BE2C (cell line): ENCODE results near the gene F7.
"Not testable (repeated sequence)": the region's sequence is repeated elsewhere in the genome, so short reads cannot be mapped to it uniquely, and the experiment has no call there.

Experiments used
- DNase-seq: peaks from one replicate; pipeline ENCODE4 v3.0.0-alpha.2; 2020
- H3K27me3 ChIP-seq: fragments of 250-450 bp; sonication (Bioruptor Pico); 2 replicates; pipeline ENCODE4 v1.5.1; 2020; ENCODE audit warnings: mild to moderate bottlenecking
- H3K36me3 ChIP-seq: fragments of 250-450 bp; sonication (Bioruptor Pico); 2 replicates; pipeline ENCODE4 v1.5.1; 2020; ENCODE audit warnings: mild to moderate bottlenecking
- H3K4me1 ChIP-seq: fragments of 250-450 bp; sonication (Bioruptor Pico); 2 replicates; pipeline ENCODE4 v1.5.1; 2020
- H3K4me3 ChIP-seq: 2 replicates; pipeline ENCODE4 v1.5.1; 2011; ENCODE audit warnings: low read depth, low read length
- H3K9me3 ChIP-seq: fragments of 250-450 bp; sonication (Bioruptor Pico); 2 replicates; pipeline ENCODE4 v1.5.1; 2020
- CTCF ChIP-seq: IDR thresholded peaks from 2 replicates; pipeline ENCODE4 v1.5.1; 2012; ENCODE audit warnings: mild to moderate bottlenecking, low read depth, low read length

The F7 gene

DNA sequence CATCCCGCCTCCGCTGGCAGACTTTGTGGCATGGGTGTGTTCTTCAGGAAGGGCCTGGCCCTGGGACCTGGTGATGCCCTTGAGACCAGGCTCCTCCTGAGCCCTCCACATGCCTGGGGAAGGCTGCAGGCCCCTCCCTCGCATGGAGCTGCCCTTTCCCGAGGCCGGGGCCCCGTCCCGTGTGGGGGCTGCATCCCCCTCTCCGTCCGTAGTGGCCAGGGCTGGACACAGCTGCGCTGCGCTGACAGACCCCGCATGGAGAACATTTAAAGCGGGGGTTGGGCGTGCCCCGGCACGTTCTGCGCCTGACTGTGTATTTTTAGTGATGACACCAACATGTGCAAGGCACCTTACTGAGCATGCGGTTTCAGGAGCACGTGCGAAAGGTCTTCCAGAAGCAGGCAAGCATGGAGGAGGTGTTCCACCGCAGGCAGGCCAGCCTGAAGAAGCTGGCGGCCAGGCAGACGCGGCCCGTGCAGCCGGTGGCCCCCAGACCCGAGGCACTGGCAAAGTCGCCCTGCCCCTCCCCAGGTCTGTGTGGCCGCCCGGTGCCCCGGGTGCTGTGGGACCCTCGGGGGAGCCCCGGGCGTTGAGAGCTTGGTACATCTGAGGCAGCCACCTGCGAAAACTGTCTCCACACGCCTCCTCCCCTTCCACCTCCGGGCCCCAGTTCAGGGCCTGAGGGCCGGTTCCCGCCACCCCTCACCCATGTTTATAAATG lies 28.8 kb upstream of the F7 start:
- no peak for TF ChIP-seq CTCF
- peaks cover 15% of the 10 kb centered on the region for H3K36me3 ChIP-seq
- no peaks in the 10 kb centered on the region for H3K9me3 ChIP-seq

DNA sequence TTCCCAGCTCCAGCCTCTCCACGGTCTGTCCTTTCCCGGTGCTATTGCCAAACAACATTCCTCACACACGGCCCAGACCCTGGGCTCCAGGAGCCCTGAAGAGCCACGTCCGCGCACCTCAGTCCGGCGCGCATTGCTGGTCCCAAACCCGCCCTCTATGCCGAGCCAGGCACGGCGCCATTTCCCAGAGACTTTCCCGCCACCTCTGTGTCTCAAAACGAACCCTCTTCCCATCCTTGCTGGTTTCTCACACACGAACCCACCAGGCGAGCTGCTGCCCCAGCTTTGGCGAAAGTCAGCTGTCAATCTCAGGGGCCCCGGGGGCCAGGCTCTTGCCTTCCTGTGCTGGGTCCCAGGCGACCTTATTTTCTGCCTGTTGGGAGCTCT lies 28.0 kb upstream of the F7 start:
- no peak overlapping the region for H3K4me3 ChIP-seq
- no peaks in the 10 kb centered on the region for H3K9me3 ChIP-seq
- peaks cover 15% of the 10 kb centered on the region for H3K36me3 ChIP-seq
- no peaks in the 10 kb centered on the region for H3K4me1 ChIP-seq
- TF ChIP-seq CTCF: no peak
- H3K27me3 ChIP-seq: no peaks in the 10 kb centered on the region
- DNase-seq: no peak

More for the DNA sequence above, 28.8 kb upstream of the F7 start:
- DNase-seq: peak; percentile 10
- H3K4me3 ChIP-seq: no peak overlapping the region
- no peaks in the 10 kb centered on the region for H3K27me3 ChIP-seq
- H3K4me1 ChIP-seq: no peaks in the 10 kb centered on the region; the same call in 1 of the 2 replicates

DNA sequence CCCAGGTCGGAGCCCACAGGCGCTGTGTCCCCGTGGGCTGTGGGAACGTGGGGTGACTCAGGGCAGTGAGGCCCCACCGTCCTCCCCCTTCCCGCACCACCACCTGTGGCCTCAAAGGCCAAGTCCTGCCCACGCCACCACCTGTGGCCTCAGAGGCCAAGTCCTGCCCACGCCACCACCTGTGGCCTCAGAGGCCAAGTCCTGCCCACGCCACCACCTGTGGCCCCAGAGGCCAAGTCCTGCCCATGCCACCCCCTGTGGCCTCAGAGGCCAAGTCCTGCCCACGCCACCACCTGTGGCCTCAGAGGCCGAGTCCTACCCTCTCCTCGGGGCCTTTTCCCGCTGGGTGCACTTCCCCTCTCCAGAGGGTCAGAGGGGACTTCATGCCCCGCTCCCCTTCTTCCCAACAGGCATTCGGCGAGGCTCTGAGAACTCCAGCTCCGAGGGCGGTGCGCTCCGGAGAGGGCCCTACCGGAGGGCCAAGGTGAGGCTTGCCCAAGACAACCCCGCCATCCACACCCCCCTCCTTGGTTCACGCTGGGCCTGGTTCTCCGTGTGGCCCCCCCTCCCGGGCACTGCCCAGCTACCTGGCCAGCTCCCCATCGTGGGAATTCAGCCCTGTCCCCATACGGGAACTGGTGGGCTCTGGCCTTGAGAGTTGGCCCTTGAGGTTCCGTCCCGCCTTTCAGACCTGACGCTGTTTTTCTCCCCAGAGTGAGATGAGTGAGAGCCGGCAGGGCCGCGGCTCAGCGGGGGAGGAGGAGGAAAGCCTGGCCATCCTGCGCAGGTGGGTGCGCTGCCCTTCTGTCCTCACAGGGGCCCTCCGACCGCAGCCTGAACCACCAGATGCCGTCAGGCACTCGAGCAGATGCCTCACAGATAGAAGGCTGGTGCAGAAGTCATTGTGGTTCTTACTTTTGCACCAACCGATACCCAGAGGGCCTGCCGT lies 27.4 kb upstream of the F7 start:
- H3K36me3 ChIP-seq: peaks cover 14% of the 10 kb centered on the region
- no peaks in the 10 kb centered on the region for H3K4me1 ChIP-seq
- TF ChIP-seq CTCF: no peak
- no peaks in the 10 kb centered on the region for H3K9me3 ChIP-seq
- peak; percentile 15 for DNase-seq
- no peak overlapping the region for H3K4me3 ChIP-seq
- no peaks in the 10 kb centered on the region for H3K27me3 ChIP-seq

DNA sequence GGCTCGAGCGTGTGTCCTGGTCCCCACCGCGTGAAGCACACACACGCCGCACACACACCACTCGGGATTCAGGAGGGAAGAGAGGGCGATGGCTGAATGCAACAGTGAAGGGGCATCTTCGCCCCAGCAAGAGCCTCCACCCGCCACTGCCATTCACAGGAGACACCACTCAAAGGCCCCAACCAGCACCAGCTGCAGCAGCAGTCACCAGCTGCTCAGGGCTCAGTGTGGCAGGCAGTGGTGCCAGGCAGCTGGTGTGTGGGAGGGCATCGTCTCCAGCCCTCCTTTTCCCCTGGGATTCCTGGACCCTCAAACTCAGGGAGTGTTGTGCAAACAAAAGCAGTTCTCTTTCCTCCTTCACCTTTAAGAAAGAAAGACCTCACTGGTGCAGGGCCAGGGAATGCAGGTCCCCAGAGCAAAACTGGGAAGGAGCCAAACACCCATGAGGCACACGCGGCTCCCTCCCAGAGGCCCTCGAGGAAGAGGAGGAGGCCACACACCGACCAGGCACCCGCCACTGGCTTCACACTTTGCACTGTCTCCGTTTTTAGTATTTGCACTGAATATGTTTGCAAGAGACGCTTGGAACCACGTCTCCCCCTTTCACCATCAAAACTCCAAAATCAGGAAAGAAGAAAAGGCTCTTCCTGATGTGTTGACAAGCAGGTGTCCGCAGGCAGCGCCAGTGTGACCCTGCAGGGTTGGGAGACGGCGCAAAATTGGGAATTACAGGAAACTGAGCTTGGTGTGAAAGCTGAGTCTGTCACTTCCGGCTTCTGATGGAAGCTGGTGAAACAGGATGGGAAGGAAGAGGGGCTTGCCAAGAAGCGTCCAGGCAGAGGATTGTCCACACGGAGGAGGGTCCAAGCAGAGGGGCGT lies 26.4 kb upstream of the F7 start:
- DNase-seq: peak; percentile 5
- Histone ChIP-seq H3K4me1 (no peaks in the 10 kb centered on the region), H3K27me3 (no peaks in the 10 kb centered on the region), H3K36me3 (peaks cover 11% of the 10 kb centered on the region), H3K9me3 (no peaks in the 10 kb centered on the region), H3K4me3 (no peak overlapping the region)
- TF ChIP-seq CTCF: no peak

DNA sequence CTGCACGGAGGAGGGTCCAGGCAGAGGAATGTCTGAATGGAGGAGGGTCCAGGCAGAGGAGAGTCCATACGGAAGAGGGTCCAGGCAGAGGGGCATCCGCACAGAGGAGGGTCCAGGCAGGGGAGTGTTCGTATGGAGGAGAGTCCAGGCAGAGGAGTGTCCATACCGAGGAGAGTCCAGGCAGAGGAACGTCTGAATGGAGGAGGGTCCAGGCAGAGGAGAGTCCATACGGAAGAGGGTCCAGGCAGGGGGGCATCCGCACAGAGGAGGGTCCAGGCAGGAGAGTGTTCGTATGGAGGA lies 25.9 kb upstream of the F7 start:
- not testable (repeated sequence) for H3K4me3 ChIP-seq, H3K27me3 ChIP-seq, H3K9me3 ChIP-seq, H3K4me1 ChIP-seq, DNase-seq
- peaks cover 11% of the 10 kb centered on the region for H3K36me3 ChIP-seq

- no peaks in the 10 kb centered on the region for H3K4me1 ChIP-seq
- H3K9me3 ChIP-seq: no peaks in the 10 kb centered on the region
- DNase-seq: no peak
- H3K27me3 ChIP-seq: no peaks in the 10 kb centered on the region
- no peak overlapping the region for H3K4me3 ChIP-seq
- no peak for TF ChIP-seq CTCF
- H3K36me3 ChIP-seq: peaks cover 11% of the 10 kb centered on the region
Measured at GRCh38 chr13:113080361-113080831, 25.2 kb upstream of the F7 start.
